Smooth muscle cell of bladder (primary cell): ENCODE data around the gene A4GALT. TPM values are rescaled to one million over a fixed set of nuclear protein-coding genes. Genes with fewer than 3 reads are reported as not detected.

Source experiments
- total RNA-seq: library from RNA; depleted of rRNA; stranded (reverse); fragments of >200 nt; gene quantifications from 2 replicates; pipeline ENCODE4 v1.2.3, GENCODE V29; 2014

The A4GALT gene
- 13.7 and 20.6 TPM in 2 replicates for total RNA-seq

DNA sequence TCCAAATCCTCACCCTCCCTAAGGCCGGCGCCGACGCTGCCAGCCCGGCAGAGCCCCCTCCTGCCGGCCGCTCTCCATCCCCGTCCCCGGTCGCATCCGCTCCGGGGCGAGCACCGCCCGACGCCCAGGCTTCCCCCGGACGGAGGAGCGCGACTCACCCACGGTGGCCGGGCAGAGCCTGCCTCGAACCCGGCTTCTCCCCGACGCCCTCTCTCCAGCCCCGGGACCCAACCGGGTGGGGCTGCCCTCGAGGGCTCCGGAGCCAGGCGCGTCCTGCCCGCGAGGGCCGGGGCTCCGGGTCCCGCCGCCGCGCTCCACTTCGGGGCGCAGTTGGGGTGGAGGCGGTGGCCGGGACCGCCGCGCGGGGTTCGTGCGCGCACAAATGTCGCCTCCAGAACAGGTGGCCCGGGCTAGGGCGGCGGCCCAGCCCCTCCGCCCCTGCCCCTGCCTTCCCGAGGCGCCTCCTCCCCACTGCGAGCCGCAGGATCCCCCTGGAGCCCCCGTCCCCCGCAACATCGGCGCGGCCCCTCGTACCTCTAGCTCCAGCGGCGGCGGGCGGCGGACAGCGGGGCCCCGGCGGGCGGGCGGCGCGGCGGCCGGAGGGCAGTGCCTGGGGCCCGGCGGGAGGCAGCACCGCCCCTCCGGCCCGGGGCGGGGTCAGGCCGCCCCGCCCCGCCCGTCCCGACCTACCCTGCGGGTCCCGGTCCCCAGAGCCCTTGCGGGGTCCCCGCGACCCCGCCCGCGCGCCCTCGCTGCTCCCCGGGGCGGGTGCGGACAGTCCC, at the start of gene A4GALT:
TSS of gene A4GALT (minus strand) at position 608 of the 782 bp plus-strand sequence. CDS start 26,919 bp downstream, outside the sequence.

DNA sequence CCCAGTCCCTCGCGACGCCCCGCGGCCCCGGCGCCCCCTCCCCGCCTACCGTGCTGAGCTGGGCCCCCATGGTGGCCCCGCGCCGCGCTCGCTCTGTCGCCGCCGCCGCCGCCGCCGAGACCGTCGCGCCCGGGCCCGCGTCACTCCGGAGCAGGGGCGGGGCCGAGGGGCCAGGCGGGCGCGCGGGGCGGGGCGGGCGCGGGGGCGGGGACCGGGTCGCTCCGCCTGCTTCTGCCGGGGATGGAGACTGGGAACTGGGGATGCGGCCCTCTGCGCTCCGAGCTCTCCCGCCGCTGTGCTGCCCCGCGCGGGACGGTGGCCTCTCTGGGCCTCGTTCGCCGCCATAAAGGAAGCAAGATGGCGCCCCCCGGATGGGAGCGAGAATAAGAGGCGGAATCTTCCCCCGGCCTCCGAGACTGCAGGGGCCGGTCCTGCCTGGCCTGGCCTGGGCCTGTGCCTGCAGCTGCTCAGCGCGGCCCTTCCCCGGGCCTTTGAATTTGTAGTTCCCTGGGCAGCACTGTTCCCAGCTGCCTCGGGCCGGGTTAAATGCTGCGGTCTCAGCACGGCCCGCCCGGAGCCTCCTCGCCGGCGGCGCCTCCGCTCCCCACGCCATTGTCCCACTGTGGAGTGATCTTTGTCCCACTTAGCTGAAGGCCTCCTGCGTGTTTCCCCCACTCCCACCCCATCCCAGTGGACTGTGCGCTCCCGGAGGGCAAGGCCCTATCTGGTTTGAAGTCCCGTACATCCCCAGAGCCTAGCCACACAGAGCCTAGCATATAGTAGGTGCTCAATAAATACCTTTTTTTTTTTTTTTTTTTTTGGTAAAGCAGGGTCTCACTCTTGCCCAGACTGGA, 71.2 kb downstream of the A4GALT start, which contains the start of gene CYB5R3:
TSS of gene CYB5R3 (minus strand) at position 147 of the 854 bp plus-strand sequence. CDS start at position 70, 77 bp downstream.

Other genes starting within 250 kb of the A4GALT start
- gene RRP7A, start 201.1 kb downstream of the A4GALT start, total RNA-seq: 20.6 and 23.5 TPM in 2 replicates
- 2.9 and 4.4 TPM in 2 replicates for gene SERHL2, start 166.9 kb downstream of the A4GALT start, total RNA-seq
- gene POLDIP3, start 106.0 kb downstream of the A4GALT start, total RNA-seq: 21.2 and 24.7 TPM in 2 replicates
- 0.28 and 0.37 TPM in 2 replicates for gene ATP5MGL, start 80.3 kb downstream of the A4GALT start, total RNA-seq
- gene CYB5R3, start 71.5 kb downstream of the A4GALT start, total RNA-seq: 37.5 and 45.6 TPM in 2 replicates
- gene ARFGAP3, start 136.4 kb upstream of the A4GALT start, total RNA-seq: 65.7 and 76.8 TPM in 2 replicates